8988T (cell line): Measurements from ENCODE around the gene ARMC9.
"Not testable (repeated sequence)": the region's sequence is repeated elsewhere in the genome, so short reads cannot be mapped to it uniquely, and the experiment has no call there.

Experiments used
- DNase-seq: peaks from one replicate; pipeline ENCODE4 v3.0.0; 2011

The ARMC9 gene

GRCh38 chr2:231293163-231293562 lies 94.7 kb downstream of the ARMC9 start:
- DNase-seq, result no peak

GRCh38 chr2:231294116-231294515 lies 95.7 kb downstream of the ARMC9 start:
- DNase-seq, result no peak

GRCh38 chr2:231294571-231295362 lies 96.3 kb downstream of the ARMC9 start:
- no peak for DNase-seq

DNA sequence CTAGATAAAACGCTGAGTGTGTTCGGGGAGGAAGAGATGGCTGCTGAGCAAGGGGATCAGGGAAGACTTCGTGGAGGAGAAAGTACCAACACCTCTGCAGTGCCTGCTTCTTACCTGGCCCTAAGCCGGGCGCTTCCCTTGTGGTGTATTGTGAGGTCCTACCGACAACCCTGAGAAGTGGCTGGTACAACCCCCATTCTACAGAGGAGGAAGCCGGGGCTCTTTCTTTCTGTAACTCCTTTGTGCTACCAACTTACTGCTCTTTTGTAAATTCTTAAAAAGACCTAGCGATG lies 96.9 kb downstream of the ARMC9 start:
- no peak for DNase-seq

DNA sequence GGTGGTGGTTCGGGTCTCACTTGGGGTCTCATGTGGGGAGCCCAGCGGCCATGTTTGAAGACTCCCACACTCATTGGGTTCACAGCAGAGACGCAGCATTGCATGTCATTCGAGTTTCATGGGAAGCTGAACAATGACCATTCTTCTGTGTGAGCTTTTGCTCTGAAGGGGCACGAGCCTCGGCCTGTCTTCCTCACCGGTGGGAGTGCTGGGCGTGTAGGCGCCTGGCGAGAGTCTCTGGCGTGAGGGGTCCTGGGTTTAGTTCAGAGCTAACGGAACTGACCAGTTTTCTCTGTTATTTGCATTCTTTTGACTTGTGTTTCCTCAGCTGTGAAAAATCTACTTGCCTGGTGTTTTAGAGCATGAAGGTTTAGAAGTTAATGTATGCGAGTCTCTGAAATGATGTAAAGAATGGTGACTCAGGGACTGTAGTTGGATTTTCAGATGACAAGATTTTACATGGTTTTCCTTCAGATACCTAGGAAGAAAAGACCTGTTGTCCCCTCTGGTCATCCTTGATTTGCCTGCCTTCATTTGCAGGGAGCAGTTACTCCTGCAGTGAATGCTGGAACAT lies 98.1 kb downstream of the ARMC9 start:
- no peak for DNase-seq

DNA sequence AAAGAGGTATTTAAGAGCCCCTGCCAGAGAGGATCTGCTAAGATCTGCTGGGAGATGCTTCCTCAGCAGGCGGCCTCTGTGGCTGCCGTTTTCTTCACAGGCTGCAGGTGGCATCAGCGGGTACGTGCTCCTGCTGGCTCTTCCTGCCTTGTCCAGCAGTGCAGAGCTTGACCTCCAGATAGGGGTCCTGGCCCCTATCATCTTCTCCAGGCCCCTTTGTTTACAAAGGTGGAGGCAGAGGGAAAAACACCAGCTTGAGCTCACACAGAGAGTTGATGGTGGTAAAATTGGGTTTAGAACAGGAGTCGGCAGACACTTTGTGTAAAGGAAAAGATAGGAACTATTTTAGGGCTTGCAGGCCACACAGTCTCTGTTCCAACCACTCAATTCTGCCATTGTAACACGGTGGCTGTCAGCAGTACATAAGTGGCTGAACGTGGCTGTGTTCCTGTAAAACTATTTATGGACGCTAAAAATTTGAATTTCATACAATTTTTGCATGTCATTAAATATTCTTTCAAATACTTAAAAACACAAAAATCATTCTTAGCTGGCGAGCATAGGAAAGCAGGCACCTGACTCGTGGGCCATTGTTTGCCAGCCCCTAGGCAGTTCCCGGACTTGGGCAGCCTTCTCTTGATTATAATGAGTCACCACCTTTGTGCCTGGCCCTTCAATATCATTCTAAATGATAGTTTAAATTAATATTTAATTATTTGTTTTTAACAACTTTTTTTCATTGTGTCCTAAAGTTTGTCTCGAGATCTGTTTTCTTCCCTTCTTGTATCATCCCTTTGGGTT lies 98.9 kb downstream of the ARMC9 start:
- DNase-seq, result peak; percentile 79

GRCh38 chr2:231298091-231298490 lies 99.7 kb downstream of the ARMC9 start:
- DNase-seq, result no peak

DNA sequence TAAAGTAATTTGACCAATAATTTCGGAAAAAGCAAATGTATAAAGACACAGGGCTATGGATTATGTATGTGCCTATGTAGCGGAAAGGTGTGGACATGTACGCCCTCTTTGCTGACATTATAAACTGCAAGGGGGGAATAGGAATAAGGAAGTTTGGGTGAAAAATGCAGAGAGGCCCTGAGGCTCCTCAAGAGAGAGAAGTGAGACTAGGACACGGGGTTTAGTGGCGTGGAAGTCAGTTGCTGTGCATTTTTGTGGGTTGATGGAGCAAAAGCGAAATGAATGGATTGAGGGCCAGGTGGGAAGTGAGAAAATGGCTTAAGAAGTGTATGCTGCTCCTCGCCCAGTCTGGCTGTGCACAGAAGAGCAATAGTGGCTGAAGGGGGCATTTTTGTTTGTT lies 100.8 kb downstream of the ARMC9 start:
- DNase-seq, result no peak

GRCh38 chr2:231300020-231300721 lies 101.7 kb downstream of the ARMC9 start:
- no peak for DNase-seq

DNA sequence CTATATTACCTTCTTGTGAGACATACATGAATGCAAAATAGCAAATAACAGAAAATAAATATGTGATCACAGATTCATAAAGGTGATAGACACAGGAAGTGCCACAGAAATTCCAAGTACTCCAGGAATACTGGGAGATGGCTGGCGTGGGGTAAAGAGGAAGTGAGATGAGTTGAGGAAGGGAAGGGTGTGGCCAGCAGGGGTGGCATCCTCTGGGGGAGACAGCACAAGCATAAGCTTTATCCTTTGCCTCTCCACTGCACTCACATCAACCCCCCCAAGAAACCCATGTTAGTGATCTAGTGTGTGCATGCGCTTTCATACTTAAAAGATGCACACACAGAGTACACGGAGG lies 102.3 kb downstream of the ARMC9 start:
- no peak for DNase-seq

GRCh38 chr2:231304259-231304658 lies 105.8 kb downstream of the ARMC9 start:
- not testable (repeated sequence) for DNase-seq

DNA sequence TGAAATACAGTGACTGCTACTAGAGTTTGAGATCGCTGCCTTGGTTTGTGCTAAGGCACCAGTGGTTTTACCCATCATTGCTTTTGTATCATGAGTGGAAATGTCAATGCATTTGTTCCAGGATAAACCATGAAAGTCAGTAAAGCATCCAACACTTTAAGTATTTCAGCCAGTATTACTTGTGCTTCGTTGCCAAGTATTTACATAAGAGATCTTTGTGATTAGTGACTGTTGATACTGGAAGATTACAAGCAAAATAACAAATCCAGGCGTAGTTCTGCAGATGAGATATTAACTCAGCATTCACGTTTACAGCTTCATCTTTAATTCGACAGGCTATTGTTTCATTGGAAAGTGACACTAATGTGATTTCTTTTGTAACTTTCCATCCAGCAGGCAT lies 106.8 kb downstream of the ARMC9 start:
- DNase-seq, result no peak

DNA sequence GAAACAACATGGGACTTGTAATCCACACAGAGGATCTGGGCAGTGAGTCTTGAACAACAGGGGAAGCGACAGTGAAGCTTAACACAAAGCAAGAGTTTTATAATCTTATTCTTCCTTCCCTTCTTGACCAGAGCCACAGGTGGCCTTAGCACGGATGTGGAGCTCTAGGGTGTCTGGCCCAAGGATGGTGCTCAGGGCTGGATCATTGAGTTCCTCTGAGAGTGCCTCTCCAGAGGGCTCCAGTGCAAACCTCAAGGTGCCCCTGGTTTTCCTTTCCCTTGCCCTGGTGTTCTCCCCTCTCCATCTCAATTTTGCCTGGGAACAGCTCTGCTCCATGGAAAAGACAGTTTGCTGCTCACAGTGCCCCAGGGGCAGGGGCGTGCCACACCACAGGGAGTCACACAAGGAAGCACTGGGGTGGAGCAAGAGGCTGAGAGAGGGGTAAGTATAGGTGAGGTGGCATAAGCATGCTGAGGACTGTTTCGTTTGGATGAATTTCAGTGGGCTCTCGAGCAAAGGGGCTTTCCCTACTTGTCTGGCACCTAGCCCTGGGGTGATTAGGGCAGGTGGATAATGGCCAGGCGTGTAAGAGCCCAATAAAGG lies 108.5 kb downstream of the ARMC9 start:
- DNase-seq, result no peak

- no peak for DNase-seq
Observed at GRCh38 chr2:231308219-231308618, 109.8 kb downstream of the ARMC9 start.

GRCh38 chr2:231308631-231309428 lies 110.4 kb downstream of the ARMC9 start:
- DNase-seq, result no peak

- no peak for DNase-seq
Observed at GRCh38 chr2:231312066-231312465, 113.6 kb downstream of the ARMC9 start.

GRCh38 chr2:231315896-231316295 lies 117.5 kb downstream of the ARMC9 start:
- DNase-seq, result no peak

DNA sequence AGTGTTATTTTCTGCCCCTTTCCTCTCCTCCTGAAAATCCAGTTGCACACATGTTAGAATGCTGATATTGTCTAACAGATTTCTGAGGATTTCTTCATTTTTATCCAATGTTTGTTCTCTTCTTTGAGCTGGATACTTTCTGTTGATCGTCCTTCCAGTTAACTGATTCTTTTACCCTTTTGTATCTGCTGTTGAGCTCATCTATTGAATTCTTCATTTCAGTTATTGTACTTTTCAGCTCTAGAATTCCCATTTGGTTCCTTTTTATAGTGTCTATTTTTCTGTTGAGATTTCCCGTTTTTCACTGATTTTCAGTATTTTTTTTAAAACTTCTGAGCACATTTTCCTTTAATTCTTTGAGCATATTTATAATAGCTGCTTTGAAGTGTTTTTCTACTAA lies 119.1 kb downstream of the ARMC9 start:
- DNase-seq, result no peak

DNA sequence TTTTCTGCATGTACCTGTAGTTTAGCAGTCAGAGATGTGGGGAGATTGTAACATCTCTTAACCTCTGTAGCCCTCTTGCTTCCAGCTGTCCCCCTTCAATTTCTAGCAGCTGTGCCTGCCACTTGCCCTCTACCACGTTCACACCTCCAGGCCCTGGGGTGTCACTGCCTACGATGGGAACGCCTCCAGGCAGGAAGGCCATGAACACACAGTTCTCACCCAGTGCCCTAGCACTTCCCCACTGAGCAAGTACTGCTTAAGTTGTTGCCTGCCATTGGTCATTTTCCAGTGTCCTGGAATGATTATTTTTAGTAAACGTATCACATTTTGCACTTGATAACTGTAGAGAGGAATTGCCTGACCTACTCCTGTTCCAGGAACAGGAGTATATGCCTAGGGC lies 120.0 kb downstream of the ARMC9 start:
- DNase-seq, result no peak

GRCh38 chr2:231318954-231319353 lies 120.5 kb downstream of the ARMC9 start:
- no peak for DNase-seq

- no peak for DNase-seq
Observed at GRCh38 chr2:231319867-231320266, 121.4 kb downstream of the ARMC9 start.

GRCh38 chr2:231321021-231321420 lies 122.6 kb downstream of the ARMC9 start:
- DNase-seq, result no peak
